ENCODE results near the gene DUSP2.

DUSP2 gene

GRCh38 chr2:96113367-96113677, 31.9 kb downstream of the DUSP2 start:
- no peak for DNase-seq

DNA sequence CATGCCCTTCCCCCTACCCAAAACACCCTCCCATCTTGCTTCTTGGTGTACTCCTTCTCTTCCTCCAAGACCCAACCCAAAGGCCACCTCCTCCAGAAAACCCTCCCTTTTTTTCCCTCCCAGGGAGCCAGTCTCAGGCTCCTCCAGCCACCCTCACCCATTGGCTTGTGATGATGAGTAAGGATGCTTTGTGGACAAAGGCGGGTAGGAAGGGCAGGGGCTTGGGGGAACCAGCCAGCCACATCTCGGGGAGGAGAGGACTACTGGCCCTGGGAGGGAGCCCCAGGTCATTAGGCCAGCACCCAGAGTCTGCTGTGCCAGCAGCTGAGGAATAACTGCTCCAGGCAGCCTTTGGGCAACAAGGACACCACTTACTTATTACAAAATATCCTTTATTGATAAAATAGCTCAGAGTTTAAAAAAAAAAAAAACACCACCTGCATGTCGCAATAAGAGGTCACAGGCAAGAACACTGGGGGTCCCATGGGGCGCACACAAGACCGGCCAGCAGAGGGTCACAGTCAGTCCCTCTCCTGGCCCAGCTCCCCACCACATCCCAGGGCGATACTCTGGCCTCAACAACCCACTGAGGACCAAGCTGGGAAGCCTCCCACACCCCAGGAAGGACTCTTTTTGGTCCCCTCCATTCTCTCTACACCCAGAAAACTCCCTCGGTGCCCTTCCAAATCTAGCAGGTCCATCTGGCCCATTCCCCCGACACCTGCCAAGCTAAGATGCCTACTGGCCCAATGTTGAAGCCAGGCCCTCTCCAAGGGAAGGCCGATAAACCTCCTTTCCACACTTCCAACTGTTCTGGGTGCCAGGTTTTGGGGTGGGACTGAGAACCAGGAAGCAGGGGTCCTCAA, 32.5 kb downstream of the DUSP2 start:
- no peak for DNase-seq

DNA sequence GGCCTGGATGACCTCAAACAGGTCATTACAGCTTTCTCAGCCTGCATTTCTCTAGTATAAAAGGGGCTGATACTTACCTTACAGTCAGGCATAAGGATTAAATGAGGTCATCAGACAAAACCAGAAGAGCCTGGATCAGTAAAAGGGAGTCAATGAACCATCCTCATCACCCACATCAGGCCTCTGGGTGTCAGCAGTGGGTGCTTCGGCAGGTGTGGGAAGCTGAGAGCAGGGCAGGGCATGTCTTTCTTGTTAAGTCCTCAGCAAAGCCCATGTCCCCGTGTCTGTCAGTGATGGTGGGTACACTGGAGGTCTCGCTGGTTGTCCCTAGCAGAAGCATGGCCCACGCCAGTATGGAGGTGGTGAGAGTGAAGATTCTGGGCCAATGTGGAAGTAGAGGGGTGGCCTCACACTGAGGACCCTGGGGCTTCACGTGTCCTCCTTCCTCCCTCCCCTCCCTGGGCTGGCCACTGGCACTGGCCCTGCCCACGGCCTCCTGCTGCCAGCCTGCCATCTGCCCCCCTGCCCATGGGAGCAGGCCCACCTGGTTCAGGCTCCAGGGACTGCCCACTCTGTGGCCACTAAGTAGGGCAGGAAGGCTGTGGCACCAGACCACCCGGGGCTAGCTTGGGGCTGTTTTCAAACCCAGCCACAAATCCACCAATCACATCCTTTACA, 33.3 kb downstream of the DUSP2 start:
- no peak for DNase-seq

GRCh38 chr2:96111257-96111640, 34.0 kb downstream of the DUSP2 start:
- DNase-seq: no peak

GRCh38 chr2:96110621-96111256, 34.5 kb downstream of the DUSP2 start:
- DNase-seq: no peak

- DNase-seq: no peak
Observed at GRCh38 chr2:96109931-96110511, 35.2 kb downstream of the DUSP2 start.

GRCh38 chr2:96109361-96109680, 35.9 kb downstream of the DUSP2 start:
- DNase-seq: no peak

DNA sequence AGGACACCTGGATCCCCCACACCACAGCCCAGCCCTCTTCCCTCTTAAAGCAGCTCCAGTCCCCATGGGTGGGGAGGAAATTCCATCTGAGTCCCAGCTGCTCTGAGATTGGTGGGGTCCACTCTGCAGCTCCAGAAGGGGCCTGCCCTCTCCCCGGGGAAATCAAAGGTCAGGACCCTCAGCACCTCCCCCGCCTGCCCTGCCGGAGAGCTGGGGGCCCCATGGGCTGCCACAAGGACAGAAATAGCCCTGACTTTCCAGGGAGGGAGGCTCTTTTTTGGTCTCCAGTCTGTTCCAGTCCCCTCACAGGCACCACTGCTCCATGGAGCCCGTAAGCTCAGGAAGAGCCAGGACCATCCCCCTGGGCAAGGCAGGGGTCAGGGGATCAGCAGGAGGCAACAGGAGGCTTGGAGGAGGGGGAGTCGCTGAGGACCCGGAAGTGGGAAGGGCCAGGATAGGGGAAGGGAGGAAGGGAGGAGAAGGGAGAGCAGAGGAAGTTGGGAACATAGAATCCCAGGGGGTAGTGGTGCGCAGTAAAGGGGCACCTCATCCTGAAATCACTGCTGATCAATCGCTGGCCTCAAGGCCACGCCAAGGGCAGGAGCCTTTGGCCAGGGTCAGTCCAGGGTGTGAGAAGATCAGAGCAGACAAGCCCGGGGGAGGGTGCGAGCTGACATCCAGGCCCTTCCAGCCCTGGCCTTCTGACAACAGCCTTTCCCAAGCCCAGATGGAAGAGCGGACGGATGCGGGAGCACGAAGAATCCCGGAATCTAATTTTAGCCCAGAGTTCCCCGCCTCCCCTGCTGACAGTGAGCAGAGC, 36.5 kb downstream of the DUSP2 start:
- DNase-seq: no peak

DNA sequence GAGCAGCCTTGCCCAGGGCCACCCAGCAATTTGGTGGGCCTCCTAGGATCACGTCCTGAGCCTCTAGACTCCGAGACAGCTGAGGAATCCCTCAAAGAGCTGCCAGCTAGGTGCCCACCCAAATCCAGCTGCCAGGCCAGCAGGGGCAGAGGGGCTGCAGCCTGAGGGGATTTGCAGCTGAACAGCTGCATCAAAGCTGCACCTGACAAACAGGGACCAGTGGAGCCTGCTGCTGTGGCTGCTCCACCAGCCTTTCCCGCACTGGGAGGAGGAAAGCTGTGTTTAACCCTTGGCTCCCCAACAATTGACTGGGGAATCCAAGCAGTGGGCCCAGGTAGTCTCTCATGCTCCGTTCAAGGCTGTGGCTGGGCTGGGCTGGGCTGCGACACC, 37.1 kb downstream of the DUSP2 start:
- DNase-seq: no peak

DNA sequence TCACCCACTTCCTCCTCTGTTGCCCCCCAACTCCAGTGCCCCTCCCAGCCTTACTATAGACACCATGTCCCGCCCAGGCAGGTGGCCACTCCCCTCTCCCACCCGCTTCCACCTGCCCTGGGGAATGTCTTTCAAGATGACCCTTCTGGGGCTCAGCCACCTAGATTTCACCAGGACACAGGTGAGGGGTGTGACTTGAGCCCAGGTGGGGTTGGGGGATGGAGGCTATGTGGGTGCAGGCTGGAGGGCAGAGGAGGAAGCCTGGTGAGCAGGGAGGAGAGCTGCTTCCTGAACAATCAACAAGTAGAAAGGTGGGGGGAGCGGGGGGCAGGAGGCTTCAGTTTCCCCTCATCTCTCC, 37.6 kb downstream of the DUSP2 start:
- DNase-seq: no peak

DNA sequence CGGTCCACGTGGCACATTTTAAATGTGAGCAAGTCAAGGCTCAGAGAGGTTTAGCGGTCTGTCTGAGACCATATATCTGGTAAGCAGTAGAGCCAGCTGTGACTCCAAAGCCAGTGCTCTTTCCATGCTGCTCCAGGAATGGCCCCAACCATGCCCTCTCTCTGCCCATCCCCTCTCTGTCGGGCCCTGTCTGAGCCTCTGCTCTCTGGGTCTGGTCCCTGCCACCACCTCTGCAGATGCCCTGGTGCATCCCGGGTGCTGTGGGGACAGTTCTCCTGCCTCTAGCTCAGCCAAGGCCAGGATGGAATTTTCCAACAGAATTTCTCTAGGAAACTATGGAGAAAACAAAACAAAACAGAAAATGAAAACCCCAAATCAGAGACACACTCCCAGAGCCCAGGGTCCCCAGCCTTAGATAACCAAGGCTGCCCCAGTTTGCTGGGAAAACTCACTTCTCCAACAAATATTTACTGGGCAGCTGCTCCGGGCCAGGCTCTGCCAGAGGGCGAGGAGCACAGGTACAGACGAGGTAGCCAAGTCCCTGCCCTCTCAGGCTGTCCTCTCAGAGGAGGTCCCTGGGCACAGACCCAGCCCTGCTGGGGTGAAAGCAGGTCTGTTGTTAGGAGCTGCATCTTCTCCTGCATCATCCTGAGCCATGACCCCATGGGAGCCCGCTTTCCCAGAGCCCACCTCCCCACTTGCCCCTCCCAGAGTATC, 38.1 kb downstream of the DUSP2 start:
- DNase-seq: no peak

DNA sequence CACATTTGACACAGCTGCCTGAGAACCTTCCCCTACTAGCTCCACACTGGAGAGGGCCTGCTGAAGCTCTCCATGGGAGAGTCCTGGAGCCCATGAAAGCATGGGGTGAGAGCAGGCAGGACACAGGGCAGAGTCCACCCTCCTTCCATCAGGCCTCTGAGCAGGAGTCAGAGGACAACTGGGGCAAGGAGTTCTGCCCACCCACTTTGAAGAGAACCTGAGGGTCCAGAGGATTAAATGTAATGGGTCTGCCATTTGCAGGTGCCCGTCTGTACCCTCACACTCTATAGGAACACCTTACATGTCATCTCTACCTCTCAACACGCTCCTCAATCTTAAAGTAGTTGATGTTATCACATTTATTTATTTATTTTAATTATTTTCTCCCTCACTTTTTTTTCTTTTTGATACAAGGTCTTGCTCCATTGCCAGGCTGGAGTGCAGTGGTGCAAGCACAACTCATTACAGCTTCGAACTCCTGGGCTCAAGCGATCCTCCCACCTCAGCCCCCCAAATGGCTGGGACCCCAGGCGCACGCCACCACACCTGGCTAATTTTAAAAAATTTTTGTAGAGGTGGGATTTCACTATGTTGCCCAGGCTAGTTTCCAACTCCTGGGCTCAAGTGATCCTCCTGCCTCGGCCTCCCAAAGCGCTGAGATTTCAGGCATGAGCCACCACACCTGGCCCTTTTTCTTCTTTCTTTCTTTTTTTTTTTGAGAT, 39.1 kb downstream of the DUSP2 start:
- no peak for DNase-seq

DNA sequence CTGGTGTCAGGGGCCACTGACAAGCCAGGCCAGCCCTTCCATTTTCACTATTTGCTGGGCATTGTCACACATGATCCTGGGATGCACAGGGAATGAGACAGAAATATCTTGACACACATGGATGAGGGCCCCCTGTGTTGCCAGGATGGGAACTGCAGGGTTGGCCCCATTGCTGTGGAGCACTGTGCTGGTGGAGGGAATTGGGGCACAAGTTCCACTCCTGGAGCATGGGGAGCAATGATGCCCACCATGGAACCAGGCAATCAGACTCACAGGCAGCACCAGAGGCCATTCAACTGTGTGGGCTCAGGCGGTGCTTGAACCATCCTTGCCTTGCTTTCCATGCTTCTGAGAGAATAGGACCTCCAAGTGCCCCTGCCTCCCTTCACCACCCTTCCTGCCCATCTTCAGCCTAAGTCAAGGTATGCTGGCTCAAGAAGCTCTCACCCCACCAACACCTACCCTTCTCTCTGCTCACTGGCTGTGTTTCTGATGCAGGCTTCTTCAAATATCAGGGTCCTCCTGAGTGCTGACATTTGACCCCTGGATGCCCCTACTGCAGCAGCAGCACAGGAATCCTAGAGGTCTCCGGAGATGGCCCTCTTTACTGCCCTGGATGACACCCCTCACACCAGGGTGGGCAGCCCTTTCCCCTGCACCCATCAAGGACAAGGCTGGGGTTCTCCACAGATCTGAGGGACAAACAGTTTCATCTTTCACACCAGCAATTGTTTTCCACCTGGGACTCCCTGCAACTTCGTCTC, 39.9 kb downstream of the DUSP2 start:
- no peak for DNase-seq

- DNase-seq: no peak
Observed at GRCh38 chr2:96104487-96104861, 40.8 kb downstream of the DUSP2 start.

GRCh38 chr2:96103761-96104486, 41.3 kb downstream of the DUSP2 start:
- no peak for DNase-seq

- DNase-seq: no peak
Observed at GRCh38 chr2:96103187-96103601, 42.0 kb downstream of the DUSP2 start.

GRCh38 chr2:96102596-96103186, 42.5 kb downstream of the DUSP2 start:
- no peak for DNase-seq

DNA sequence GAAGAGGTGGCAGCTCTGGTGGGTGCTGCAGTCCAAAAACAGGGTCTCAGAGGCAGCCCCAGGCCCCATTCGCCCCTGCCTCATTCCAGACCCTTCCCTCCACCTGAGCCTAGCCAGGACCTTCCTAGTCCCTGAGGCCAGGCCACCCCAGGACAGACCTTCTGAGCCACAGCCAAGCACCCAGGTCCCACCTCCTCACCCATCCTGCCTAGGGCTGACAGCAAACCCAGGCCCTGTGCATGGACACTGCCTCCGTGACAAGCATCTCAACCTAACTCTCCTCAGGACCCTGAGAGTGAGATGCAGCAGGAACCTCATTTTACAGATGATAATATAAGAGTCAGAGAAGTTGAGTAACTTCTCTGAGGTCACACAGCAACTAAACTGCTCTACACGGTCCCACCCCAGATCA, 44.3 kb downstream of the DUSP2 start:
- no peak for DNase-seq

DNA sequence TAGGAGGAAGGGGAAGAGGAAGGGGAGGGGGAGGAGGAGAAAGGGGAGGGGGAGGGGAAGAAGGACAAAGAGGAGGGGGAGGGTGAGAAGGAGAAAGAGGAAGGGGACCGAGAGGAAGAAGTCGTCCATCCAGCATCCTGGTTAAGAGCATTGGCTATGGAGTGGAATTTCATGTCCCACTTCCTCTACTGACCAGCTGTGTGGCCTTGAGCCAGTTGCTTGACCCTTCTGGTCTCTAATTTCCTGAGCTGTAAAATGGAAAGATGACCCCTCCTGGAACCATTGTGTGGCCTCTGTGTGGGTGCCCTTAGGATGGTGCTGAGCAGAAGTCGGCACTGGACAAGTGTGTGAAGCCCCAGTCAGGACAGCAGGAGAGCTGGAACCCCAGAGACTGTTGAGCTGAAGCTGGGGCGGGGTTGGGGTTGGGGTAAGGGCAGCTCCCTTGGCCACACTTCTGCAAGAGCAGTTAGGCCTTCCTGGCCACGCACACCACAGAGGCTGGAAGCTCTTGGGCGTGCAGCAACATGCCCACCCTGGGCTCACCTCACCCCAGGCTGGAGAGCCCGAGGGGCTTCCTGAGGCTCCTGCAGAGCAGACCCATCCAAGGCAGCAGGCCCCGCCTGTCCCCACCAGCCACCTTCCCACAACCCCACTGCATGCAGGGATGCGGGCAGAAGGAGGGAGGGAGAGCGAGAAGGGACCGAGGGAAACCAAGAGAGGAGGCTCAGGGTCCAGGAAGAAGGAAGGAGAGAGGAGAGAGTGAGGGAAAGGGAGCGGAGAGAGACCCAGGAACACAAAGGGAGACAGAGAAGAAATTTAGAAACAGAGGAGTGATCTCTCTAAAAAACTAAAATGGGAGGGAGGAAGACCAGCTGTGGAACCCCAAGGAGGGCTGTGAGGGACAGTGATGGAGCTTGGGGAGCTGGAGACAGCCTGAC, 45.1 kb downstream of the DUSP2 start:
- no peak for DNase-seq
